ENCODE results near the gene SHB.
A peak's percentile ranks its signal among the peaks of the same experiment; 100 is the strongest.

SHB gene

GRCh38 chr9:37905776-37906175, 163.3 kb downstream of the SHB start:
- Histone ChIP-seq H3K27me3 (ENCODE audit: low read length) (no peaks in the 10 kb centered on the region), H3K9ac (ENCODE audit: low read length) (no peak overlapping the region), H3K36me3 (ENCODE audit: low read length) (no peaks in the 10 kb centered on the region), H3F3A (ENCODE audit: insufficient read depth) (no peaks in the 10 kb centered on the region), H3K4me3 (ENCODE audit: insufficient read depth, low read length, poor library complexity, severe bottlenecking) (no peak overlapping the region), H3K27ac (ENCODE audit: low read depth, low read length) (no peak overlapping the region), H3K9me3 (ENCODE audit: insufficient read depth, low read length) (no peaks in the 10 kb centered on the region), H2AFZ (ENCODE audit: low read depth, low read length, severe bottlenecking) (no peak overlapping the region), H3K79me2 (ENCODE audit: insufficient read depth, low read length) (peaks cover 21% of the 10 kb centered on the region), H3K4me2 (ENCODE audit: low read depth, low read length, poor library complexity, severe bottlenecking) (no peak overlapping the region), H3K9me2 (replicated peaks; ENCODE audit: insufficient read depth, low read length) (no peaks in the 10 kb centered on the region), H4K20me1 (ENCODE audit: low read depth, low read length) (no peaks in the 10 kb centered on the region)
- TF ChIP-seq CTCF (IDR thresholded peaks at IDR 0.05; ENCODE audit: insufficient read depth, low read length, poor library complexity, severe bottlenecking) = no peak
- no peak for TF ChIP-seq EZH2phosphoT487 (conservative IDR thresholded peaks at IDR 0.05; ENCODE audit: low read length)

GRCh38 chr9:37905131-37905505, 163.9 kb downstream of the SHB start:
- Histone ChIP-seq H3K4me2 (ENCODE audit: low read depth, low read length, poor library complexity, severe bottlenecking) (no peak overlapping the region), H3K9ac (ENCODE audit: low read length) (no peak overlapping the region), H3F3A (ENCODE audit: insufficient read depth) (no peaks in the 10 kb centered on the region), H3K27ac (ENCODE audit: low read depth, low read length) (no peak overlapping the region), H3K79me2 (ENCODE audit: insufficient read depth, low read length) (peaks cover 21% of the 10 kb centered on the region), H2AFZ (ENCODE audit: low read depth, low read length, severe bottlenecking) (no peak overlapping the region), H3K9me2 (replicated peaks; ENCODE audit: insufficient read depth, low read length) (no peaks in the 10 kb centered on the region), H4K20me1 (ENCODE audit: low read depth, low read length) (no peaks in the 10 kb centered on the region), H3K9me3 (ENCODE audit: insufficient read depth, low read length) (no peaks in the 10 kb centered on the region), H3K4me3 (ENCODE audit: insufficient read depth, low read length, poor library complexity, severe bottlenecking) (no peak overlapping the region), H3K27me3 (ENCODE audit: low read length) (no peaks in the 10 kb centered on the region), H3K36me3 (ENCODE audit: low read length) (no peaks in the 10 kb centered on the region)
- no peak for TF ChIP-seq EZH2phosphoT487 (conservative IDR thresholded peaks at IDR 0.05; ENCODE audit: low read length)
- TF ChIP-seq CTCF (IDR thresholded peaks at IDR 0.05; ENCODE audit: insufficient read depth, low read length, poor library complexity, severe bottlenecking) = no peak

GRCh38 chr9:37904445-37905130, 164.4 kb downstream of the SHB start:
- H3K27me3 ChIP-seq (ENCODE audit: low read length) = no peaks in the 10 kb centered on the region
- H3K9me3 ChIP-seq (ENCODE audit: insufficient read depth, low read length) = no peaks in the 10 kb centered on the region
- TF ChIP-seq EZH2phosphoT487 (conservative IDR thresholded peaks at IDR 0.05; ENCODE audit: low read length) (no peak), CTCF (IDR thresholded peaks at IDR 0.05; ENCODE audit: insufficient read depth, low read length, poor library complexity, severe bottlenecking) (no peak)
- peak overlapping the region; percentile 86 for H3K4me3 ChIP-seq (ENCODE audit: insufficient read depth, low read length, poor library complexity, severe bottlenecking)
- no peaks in the 10 kb centered on the region for H4K20me1 ChIP-seq (ENCODE audit: low read depth, low read length)
- H3K4me2 ChIP-seq (ENCODE audit: low read depth, low read length, poor library complexity, severe bottlenecking) = peak overlapping the region; percentile 85
- H3F3A ChIP-seq (ENCODE audit: insufficient read depth) = no peaks in the 10 kb centered on the region
- H3K36me3 ChIP-seq (ENCODE audit: low read length) = no peaks in the 10 kb centered on the region
- H3K27ac ChIP-seq (ENCODE audit: low read depth, low read length) = peak overlapping the region; percentile 63
- peak overlapping the region; percentile 79 for H3K9ac ChIP-seq (ENCODE audit: low read length)
- peak overlapping the region; percentile 82 for H2AFZ ChIP-seq (ENCODE audit: low read depth, low read length, severe bottlenecking)
- peaks cover 21% of the 10 kb centered on the region for H3K79me2 ChIP-seq (ENCODE audit: insufficient read depth, low read length)
- no peaks in the 10 kb centered on the region for H3K9me2 ChIP-seq (replicated peaks; ENCODE audit: insufficient read depth, low read length)
